ENCODE results near the gene EFHD2. TPM values are rescaled to one million over a fixed set of nuclear protein-coding genes. Genes with fewer than 3 reads are reported as not detected.

The EFHD2 gene, protein sequence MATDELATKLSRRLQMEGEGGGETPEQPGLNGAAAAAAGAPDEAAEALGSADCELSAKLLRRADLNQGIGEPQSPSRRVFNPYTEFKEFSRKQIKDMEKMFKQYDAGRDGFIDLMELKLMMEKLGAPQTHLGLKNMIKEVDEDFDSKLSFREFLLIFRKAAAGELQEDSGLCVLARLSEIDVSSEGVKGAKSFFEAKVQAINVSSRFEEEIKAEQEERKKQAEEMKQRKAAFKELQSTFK
- 54.0 and 106 TPM in 2 replicates for total RNA-seq

DNA sequence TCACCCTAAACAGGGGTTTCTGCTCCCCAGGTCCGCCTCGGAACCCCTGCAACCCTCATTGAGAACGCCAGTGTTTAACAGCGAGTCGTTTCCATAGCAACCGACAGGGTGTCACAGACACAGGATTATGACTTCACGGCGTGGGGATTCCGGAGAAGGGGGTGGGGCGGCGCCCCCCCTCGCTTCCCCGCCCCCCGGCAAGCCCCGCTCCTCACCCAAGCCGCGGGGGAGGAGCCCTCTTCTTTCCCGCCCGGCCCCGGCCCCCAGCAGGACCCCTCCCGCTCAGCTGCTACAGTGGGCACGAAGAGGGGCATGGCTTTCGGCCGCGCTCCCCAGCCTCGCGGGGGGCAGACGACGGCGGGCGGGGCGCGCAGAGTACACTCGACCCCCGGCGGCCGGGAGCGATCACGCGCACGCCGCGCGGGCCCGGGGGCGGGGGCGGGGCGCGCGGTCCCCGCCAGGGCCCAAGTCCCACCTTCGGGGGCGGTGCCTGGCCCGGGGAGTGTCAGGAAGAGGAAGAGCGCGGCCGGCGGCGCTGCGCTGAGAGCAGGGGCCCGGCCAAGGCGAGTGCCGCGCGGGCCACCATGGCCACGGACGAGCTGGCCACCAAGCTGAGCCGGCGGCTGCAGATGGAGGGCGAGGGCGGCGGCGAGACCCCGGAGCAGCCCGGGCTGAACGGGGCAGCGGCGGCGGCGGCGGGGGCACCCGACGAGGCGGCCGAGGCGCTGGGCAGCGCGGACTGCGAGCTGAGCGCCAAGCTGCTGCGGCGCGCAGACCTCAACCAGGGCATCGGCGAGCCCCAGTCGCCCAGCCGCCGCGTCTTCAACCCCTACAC, at the start of gene EFHD2:
TSS of gene EFHD2 (plus strand) at position 501 of the 835 bp plus-strand sequence. CDS start at position 585, 84 bp downstream.

DNA sequence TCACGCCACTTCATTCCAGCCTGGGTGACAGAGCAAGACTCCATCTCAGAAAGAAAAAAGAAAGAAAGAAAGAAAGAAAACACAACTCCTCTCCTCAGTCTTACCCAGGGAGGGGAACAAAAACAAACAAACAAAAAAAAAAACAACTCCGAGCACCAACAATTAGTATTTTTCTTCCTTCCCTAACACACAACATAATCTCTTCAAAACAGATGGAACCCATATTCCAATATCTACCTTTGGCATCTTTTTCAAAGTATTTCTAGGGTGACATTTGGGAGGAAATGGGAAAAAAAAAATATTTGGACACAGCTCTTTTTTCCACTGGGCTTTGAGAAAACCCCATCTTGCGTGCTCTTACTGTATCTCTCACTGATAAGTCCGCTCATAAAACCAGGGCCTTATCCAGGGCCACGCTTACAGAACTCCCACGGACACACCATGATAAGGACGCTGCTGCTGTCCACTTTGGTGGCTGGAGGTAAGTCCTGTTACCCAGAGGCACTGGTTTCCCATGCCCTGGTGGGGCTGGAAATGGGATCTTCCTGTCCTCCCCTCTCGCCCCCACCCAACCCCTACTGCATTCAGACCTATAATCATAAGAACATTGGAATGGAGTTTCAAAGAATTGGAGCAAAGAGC, 46.7 kb downstream of the EFHD2 start, which contains the start of gene CELA2A:
TSS of gene CELA2A (plus strand) at position 420 of the 642 bp plus-strand sequence. CDS start at position 442, 22 bp downstream.

DNA sequence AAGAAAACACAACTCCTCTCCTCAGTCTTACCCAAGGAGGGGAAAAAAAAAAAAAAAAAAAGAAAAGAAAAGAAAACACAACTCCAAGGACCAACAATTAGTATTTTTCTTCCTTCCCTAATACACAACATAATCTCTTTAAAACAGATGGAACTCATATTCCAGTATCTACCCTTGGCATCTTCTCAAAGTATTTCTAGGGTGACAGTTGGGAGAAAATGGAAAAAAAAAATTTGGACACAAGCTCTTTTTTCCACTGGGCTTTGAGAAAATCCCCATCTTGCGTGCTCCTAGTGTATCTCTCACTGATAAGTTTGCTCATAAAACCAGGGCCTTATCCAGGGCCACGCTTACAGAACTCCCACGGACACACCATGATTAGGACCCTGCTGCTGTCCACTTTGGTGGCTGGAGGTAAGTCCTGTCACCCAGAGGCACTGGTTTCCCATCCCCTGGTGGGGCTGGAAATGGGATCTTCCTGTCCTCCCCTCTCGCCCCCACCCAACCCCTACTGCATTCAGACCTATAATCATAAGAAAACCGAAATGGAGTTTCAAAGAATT, 66.1 kb downstream of the EFHD2 start, which contains the start of gene CELA2B:
TSS of gene CELA2B (plus strand) at position 353 of the 563 bp plus-strand sequence. CDS start at position 375, 22 bp downstream.

Other genes with a start within 250 kb of the EFHD2 start
- gene FHAD1, start 162.7 kb upstream of the EFHD2 start, total RNA-seq: 0.33 and 0.51 TPM in 2 replicates
- gene CTRC, start 28.6 kb downstream of the EFHD2 start, total RNA-seq: not detected in 2 replicates
- gene CELA2A, start 46.8 kb downstream of the EFHD2 start, total RNA-seq: not detected in 2 replicates
- gene CELA2B, start 66.2 kb downstream of the EFHD2 start, total RNA-seq: not detected in 2 replicates
- gene CASP9, start 114.3 kb downstream of the EFHD2 start, total RNA-seq: 16.0 and 17.6 TPM in 2 replicates
- gene DNAJC16, start 117.0 kb downstream of the EFHD2 start, total RNA-seq: 8.6 and 12.7 TPM in 2 replicates
- gene AGMAT, start 175.2 kb downstream of the EFHD2 start, total RNA-seq: 1.4 and 2.8 TPM in 2 replicates
- 10.1 and 14.2 TPM in 2 replicates for gene DDI2, start 207.6 kb downstream of the EFHD2 start, total RNA-seq